Mucosa of rectum (tissue), 2 donors: Measurements from ENCODE around the gene NCOA1.
"Not testable (repeated sequence)": the region's sequence is repeated elsewhere in the genome, so short reads cannot be mapped to it uniquely, and the experiment has no call there.

Experiments
- H3K27ac ChIP-seq, 2 donors: one replicate each; pipeline ENCODE4 v1.7.0; 2013; ENCODE audit warnings: inconsistent platforms in 2 of 2, low read depth in 2 of 2, low read length in 2 of 2
- H3K27me3 ChIP-seq, 2 donors: one replicate each; pipeline ENCODE4 v1.7.0; 2013; ENCODE audit warnings: low read length in 2 of 2; ENCODE audit not compliant: control insufficient read depth in 2 of 2, insufficient read depth in 2 of 2
- H3K36me3 ChIP-seq, 2 donors: one replicate each; pipeline ENCODE4 v1.7.0; 2013; ENCODE audit warnings: low read length in 2 of 2; ENCODE audit not compliant: control insufficient read depth in 2 of 2, insufficient read depth in 2 of 2
- H3K4me1 ChIP-seq, 2 donors: one replicate each; pipeline ENCODE4 v1.7.0; 2013; ENCODE audit warnings: low read length in 2 of 2, mild to moderate bottlenecking in 1 of 2; ENCODE audit not compliant: control insufficient read depth in 2 of 2, insufficient read depth in 2 of 2
- H3K4me3 ChIP-seq, 2 donors: one replicate each; pipeline ENCODE4 v1.7.0; 2013; ENCODE audit warnings: low read length in 2 of 2
- H3K9ac ChIP-seq, 2 donors: one replicate each; pipeline ENCODE4 v1.7.0; 2013; ENCODE audit warnings: low read length in 2 of 2, low read depth in 1 of 2, mild to moderate bottlenecking in 1 of 2
- H3K9me3 ChIP-seq, 2 donors: one replicate each; pipeline ENCODE4 v1.7.0; 2013; ENCODE audit warnings: low read length in 2 of 2; ENCODE audit not compliant: control insufficient read depth in 2 of 2
- donor health status: healthy.
- donor health status: Normal muscosa, but diverticular disease.

Gene NCOA1

GRCh38 chr2:24805811-24806660, 315.0 kb downstream of the NCOA1 start:
- not testable (repeated sequence) for H3K27ac ChIP-seq, H3K36me3 ChIP-seq, H3K4me1 ChIP-seq, H3K4me3 ChIP-seq, H3K9me3 ChIP-seq, H3K9ac ChIP-seq, H3K27me3 ChIP-seq

- Histone ChIP-seq H3K36me3 (no peaks in the 10 kb centered on the region), H3K27me3 (no peaks in the 10 kb centered on the region), H3K9ac (no peak overlapping the region), H3K27ac (no peak overlapping the region), H3K4me3 (no peak overlapping the region), H3K4me1 (no peaks in the 10 kb centered on the region), H3K9me3 (no peaks in the 10 kb centered on the region)
Measured at GRCh38 chr2:24806661-24807036, 315.6 kb downstream of the NCOA1 start.

DNA sequence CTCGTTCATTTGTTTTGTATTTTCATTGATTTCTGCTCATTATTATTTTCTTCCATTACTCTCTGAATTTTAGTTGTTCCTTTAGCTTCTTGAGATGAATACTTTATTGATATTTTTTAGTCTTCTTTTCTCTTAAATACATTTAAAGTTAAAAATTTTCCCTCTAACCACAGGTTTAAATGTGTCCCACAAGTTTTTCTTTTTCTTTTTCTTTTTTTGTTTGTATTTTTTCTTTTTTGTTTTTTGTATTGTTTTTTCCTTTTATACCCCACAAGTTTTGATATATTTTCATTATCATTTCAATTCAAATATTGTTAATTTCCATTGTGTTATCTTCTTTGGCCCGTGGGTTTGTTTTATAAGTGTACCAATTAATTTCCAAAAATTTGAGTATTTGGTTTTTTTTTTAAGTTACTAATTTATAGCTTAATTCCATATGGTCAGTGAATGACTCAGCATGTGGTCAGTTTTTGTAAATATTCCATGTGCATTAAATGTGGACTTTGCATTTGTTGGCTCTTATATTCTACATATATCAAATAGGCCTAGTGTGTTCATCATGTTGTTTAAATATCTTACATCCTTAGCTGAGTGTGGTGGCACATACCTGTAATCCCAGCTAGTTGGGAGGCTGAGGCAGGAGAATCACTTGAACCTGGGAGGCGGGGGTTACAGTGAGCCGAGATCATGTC, 318.4 kb downstream of the NCOA1 start:
- no peaks in the 10 kb centered on the region for H3K4me1 ChIP-seq
- no peak overlapping the region for H3K9ac ChIP-seq
- no peaks in the 10 kb centered on the region for H3K27me3 ChIP-seq
- no peaks in the 10 kb centered on the region for H3K9me3 ChIP-seq
- no peaks in the 10 kb centered on the region for H3K36me3 ChIP-seq
- H3K4me3 ChIP-seq: no peak overlapping the region
- no peak overlapping the region for H3K27ac ChIP-seq

DNA sequence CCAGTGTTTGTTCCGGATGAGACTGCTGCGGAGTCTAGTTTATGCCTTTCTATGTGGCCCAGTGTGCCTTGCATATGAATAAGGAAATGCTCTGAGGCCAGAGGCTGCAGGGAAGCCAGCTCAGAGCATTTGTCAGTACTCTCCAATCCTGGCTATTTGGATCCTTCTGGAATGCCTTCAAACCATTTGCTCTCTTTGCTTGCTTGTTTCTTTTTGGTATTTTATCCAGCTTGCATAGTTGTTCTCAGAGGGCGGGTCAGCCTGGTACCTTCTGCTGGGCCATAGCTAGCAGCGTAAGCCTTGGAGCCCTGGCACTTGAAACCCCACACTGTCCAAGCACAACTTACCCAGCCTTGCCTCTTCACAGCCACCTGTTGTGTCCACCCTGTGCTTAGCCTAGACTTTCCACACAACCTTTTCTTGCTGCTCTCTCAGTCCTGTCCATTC, 322.7 kb downstream of the NCOA1 start:
- H3K9ac ChIP-seq: no peak overlapping the region
- no peak overlapping the region for H3K4me3 ChIP-seq
- peaks cover 11 to 29% of the 10 kb centered on the region in 2 donors for H3K36me3 ChIP-seq
- H3K4me1 ChIP-seq: no peaks in the 10 kb centered on the region
- no peaks in the 10 kb centered on the region for H3K9me3 ChIP-seq
- H3K27ac ChIP-seq: no peak overlapping the region
- H3K27me3 ChIP-seq: no peaks in the 10 kb centered on the region

DNA sequence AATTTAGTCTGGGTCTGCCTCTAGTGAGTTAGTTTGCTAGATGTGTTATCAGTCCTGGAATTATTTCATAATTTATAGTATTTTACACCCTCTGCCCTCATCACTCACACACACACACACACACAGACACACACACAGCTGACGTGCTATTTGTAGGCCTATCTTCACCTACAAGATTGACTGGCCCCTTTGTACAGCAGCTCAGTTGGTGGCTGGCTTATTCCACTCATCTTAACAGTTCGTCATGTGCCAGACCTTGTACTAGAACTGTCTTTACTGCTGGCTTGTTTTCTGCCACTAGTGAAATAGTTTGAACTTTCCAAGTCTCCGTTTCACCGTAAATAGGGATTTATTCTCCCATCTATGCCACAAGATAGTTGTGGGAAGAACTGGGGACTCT, 323.5 kb downstream of the NCOA1 start:
- Histone ChIP-seq H3K27me3 (no peaks in the 10 kb centered on the region), H3K27ac (no peak overlapping the region), H3K36me3 (peaks cover 14 to 33% of the 10 kb centered on the region in 2 donors), H3K9me3 (no peaks in the 10 kb centered on the region), H3K4me1 (no peaks in the 10 kb centered on the region), H3K4me3 (no peak overlapping the region), H3K9ac (no peak overlapping the region)

GRCh38 chr2:24815171-24815570, 324.1 kb downstream of the NCOA1 start:
- no peaks in the 10 kb centered on the region for H3K27me3 ChIP-seq
- H3K4me1 ChIP-seq: no peaks in the 10 kb centered on the region
- no peak overlapping the region for H3K27ac ChIP-seq
- H3K4me3 ChIP-seq: no peak overlapping the region
- H3K9ac ChIP-seq: no peak overlapping the region
- peaks cover 16 to 36% of the 10 kb centered on the region in 2 donors for H3K36me3 ChIP-seq
- H3K9me3 ChIP-seq: no peaks in the 10 kb centered on the region

- peaks cover 28 to 43% of the 10 kb centered on the region in 2 donors for H3K36me3 ChIP-seq
- H3K27me3 ChIP-seq: no peaks in the 10 kb centered on the region
- H3K27ac ChIP-seq: no peak overlapping the region
- no peaks in the 10 kb centered on the region for H3K9me3 ChIP-seq
- no peak overlapping the region for H3K4me3 ChIP-seq
- H3K9ac ChIP-seq: no peak overlapping the region
- no peaks in the 10 kb centered on the region for H3K4me1 ChIP-seq
Measured at GRCh38 chr2:24816404-24816803, 325.4 kb downstream of the NCOA1 start.

GRCh38 chr2:24816884-24817283, 325.8 kb downstream of the NCOA1 start:
- Histone ChIP-seq H3K27me3 (no peaks in the 10 kb centered on the region), H3K36me3 (peaks cover 33 to 46% of the 10 kb centered on the region in 2 donors), H3K4me3 (no peak overlapping the region), H3K9ac (no peak overlapping the region), H3K27ac (no peak overlapping the region), H3K4me1 (no peaks in the 10 kb centered on the region), H3K9me3 (no peaks in the 10 kb centered on the region)

DNA sequence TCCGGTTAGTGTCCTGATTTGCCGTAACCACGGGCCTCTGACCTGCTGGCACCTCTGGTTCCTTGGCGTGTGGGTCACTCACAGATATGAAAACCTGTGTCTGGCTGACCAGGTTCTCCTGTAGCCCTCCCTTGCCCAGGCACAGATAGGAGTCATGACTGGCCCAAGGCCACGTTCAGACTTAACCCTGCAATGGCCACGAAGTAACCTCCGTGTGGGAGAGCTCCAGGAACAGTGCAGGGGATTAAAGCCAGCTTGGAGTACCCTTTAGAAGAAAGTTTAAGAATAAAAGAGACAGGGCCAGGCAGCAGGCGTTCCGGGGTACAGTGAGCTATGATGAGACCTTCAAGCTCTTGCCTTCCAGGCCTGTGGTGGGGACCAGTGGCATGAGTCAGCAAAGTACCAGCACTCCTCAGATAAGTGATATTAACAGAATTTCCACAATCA, 327.7 kb downstream of the NCOA1 start:
- H3K27ac ChIP-seq: no peak overlapping the region
- peaks cover 38 to 52% of the 10 kb centered on the region in 2 donors for H3K36me3 ChIP-seq
- H3K9ac ChIP-seq: no peak overlapping the region
- no peaks in the 10 kb centered on the region for H3K27me3 ChIP-seq
- no peaks in the 10 kb centered on the region for H3K9me3 ChIP-seq
- H3K4me1 ChIP-seq: no peaks in the 10 kb centered on the region
- H3K4me3 ChIP-seq: no peak overlapping the region

- Histone ChIP-seq H3K27me3 (no peaks in the 10 kb centered on the region), H3K9ac (no peak overlapping the region), H3K4me1 (no peaks in the 10 kb centered on the region), H3K27ac (no peak overlapping the region), H3K4me3 (no peak overlapping the region), H3K9me3 (no peaks in the 10 kb centered on the region), H3K36me3 (peaks cover 38 to 52% of the 10 kb centered on the region in 2 donors)
Measured at GRCh38 chr2:24819442-24820174, 328.6 kb downstream of the NCOA1 start.
